Heart left ventricle (tissue), 13 donors: ENCODE measurements around the gene CHN2.

Experiments used
- CTCF ChIP-seq, 12 donors: fragments of 200-600 bp; sonication (generic) in 4 of 12; IDR thresholded peaks; one replicate each; pipeline versions ENCODE4 v1.5.0 to v1.8.0; 2018 to 2022; ENCODE audit warnings: antibody characterized with exemption in 12 of 12, mild to moderate bottlenecking in 5 of 12
- POLR2A ChIP-seq, 2 donors: fragments of 450-650 bp; IDR thresholded peaks; one replicate each; pipeline ENCODE4 v1.6.1; 2017; ENCODE audit warnings: antibody characterized with exemption in 2 of 2, mild to moderate bottlenecking in 2 of 2, moderate library complexity in 2 of 2
- donor health status: ischemic (EF 13 %, LVEDD 7.1; RV severe dilation, severe dysfunction).
- donor health status: DM: no; HTN: yes; CAD: no.
- donor health status: DM: no; HTN: no; CAD: no.
- donor health status: ischemic (EF 25% LVEDD 6.9; RV normal size, moderate dysfunction).
- donor health status: ischemic (EF 25% LVEDD 5.7; RV mildly dilated, moderate dysfunction).
- donor health status: ischemic (EF 35%, LVEDD 5.7; RV mildly dilated, moderate dysfunction).
- donor health status: nonischemic (EF 11% LVEDD 7.7; RV severe dilation, severe dysfunction).
- donor health status: DM: yes; HTN: yes; CAD: no.
- donor health status: PGD.
- donor health status: ischemic (EF 29% LVEDD 5.4; RV normal size, mild dysfunction).
- donor health status: nonischemic (EF 23%, LVEDD 6.1; RV moderate dilation, normal function).

DNA sequence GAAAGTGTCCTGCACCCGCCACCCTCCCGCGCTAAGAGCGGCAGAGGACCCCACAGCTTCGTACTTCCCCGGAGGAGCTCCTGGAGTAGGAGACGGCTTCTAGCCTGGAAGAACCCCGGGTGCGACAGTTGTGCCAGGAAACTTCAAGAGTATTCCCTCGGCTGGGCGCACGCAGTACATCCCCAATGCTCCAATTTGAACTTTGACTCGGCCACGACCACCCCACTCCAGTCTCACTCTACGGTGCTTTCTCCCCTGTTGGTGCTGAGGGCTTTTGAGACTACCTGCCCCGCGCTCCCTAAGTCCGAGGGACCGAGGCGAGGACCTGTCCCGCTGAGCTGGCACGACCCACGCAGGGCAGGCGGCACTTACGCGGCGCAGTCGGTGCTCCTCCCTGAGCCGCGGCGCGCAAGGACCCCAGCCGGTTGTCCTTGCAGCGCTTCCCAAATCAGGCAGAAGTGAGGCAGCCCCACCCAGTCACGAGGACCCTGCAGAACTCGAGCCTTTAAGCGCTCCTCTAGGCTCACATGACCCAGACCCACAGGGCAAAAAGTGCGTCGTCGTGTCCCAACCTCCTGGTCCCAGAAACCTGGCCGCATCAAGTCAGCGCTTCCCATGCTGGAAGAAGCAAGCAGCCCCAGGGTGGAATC is 48.4 kb upstream of the CHN2 start, which contains the start of gene CPVL:
- TF ChIP-seq CTCF (IDR thresholded peaks at IDR 0.05), result no peak
- peak in 1 of 2 donors; percentile 55 for TF ChIP-seq POLR2A (IDR thresholded peaks at IDR 0.05)
